T-cell (primary cell): ENCODE measurements around the gene ATCAY. TPM values are rescaled to one million over a fixed set of nuclear protein-coding genes. Genes with fewer than 3 reads are reported as not detected.
"Not testable (repeated sequence)": the region's sequence is repeated elsewhere in the genome, so short reads cannot be mapped to it uniquely, and the experiment has no call there.

ENCODE experiments used
- ATAC-seq, 4 experiments: fragments of 200-7000 bp in 3 of 4; fragments of 150-1000 bp in 1 of 4; cut with Tn5 transposase; replicated peaks in 1 of 4; 1 replicate in 3 of 4; 2 replicates in 1 of 4; pipeline ENCODE4 v1.10.0; 2021; ENCODE audit warnings: moderate library complexity in 3 of 4, mild to moderate bottlenecking in 2 of 4, moderate number of reproducible peaks in 1 of 4
- CTCF ChIA-PET, 2 donors: fragments of 300-600 bp; sonication (Branson Sonifier 250); formaldehyde crosslinking; loops; one replicate each; lab custom pipeline; 2022; ENCODE audit warnings: antibody characterized with exemption in 2 of 2; lab: Charles Lee
- POLR2A ChIA-PET, 2 donors: fragments of 300-600 bp; sonication (Branson Sonifier 250); formaldehyde crosslinking; loops; one replicate each; lab custom pipeline; 2022; ENCODE audit warnings: antibody characterized with exemption in 2 of 2; lab: Charles Lee
- DNase-seq, 35 experiments: peaks; one replicate each; pipeline versions ENCODE4 v3.0.0 to v3.0.0-alpha.2; 2013 to 2023
- H3K27ac ChIP-seq: one replicate; pipeline ENCODE4 v1.5.1; 2013; ENCODE audit warnings: low read length
- H3K27me3 ChIP-seq, 2 experiments: replicated peaks in 1 of 2; 1 replicate in 1 of 2; 2 replicates in 1 of 2; pipeline versions ENCODE4 v1.6.1 to v1.7.0; 2013; ENCODE audit warnings: low read length in 1 of 2, mixed read lengths in 1 of 2; ENCODE audit not compliant: control insufficient read depth in 2 of 2, insufficient read depth in 2 of 2; ENCODE audit errors: extremely low read depth in 1 of 2
- H3K36me3 ChIP-seq, 2 donors: 1 replicate in 1 of 2; 2 replicates in 1 of 2; pipeline versions ENCODE4 v1.6.1 to v1.7.0; 2013; ENCODE audit warnings: low read length in 1 of 2; ENCODE audit not compliant: control insufficient read depth in 2 of 2, insufficient read depth in 1 of 2; ENCODE audit errors: extremely low read depth in 1 of 2
- H3K4me1 ChIP-seq, 2 experiments: 1 replicate in 1 of 2; 2 replicates in 1 of 2; pipeline versions ENCODE4 v1.6.1 to v1.7.0; 2013; ENCODE audit warnings: low read length in 2 of 2, mixed read lengths in 1 of 2; ENCODE audit not compliant: insufficient read depth in 2 of 2, control insufficient read depth in 1 of 2; ENCODE audit errors: extremely low read depth in 1 of 2
- H3K4me3 ChIP-seq, 2 donors: 1 replicate in 1 of 2; 2 replicates in 1 of 2; pipeline versions ENCODE4 v1.5.1 to v1.7.0; 2013; ENCODE audit warnings: mild to moderate bottlenecking in 2 of 2, low read length in 1 of 2, moderate library complexity in 1 of 2; ENCODE audit not compliant: control insufficient read depth in 1 of 2; ENCODE audit errors: extremely low read depth in 1 of 2
- H3K9me3 ChIP-seq: 2 replicates; pipeline ENCODE4 v1.7.0; 2013
- H3K27ac Mint-ChIP-seq, 2 donors: one replicate each; pipeline ENCODE4 v1.8.0; 2020 to 2021; ENCODE audit warnings: mild to moderate bottlenecking in 2 of 2, mixed read lengths in 2 of 2
- H3K27me3 Mint-ChIP-seq, 2 donors: one replicate each; pipeline ENCODE4 v1.8.0; 2021 to 2022; ENCODE audit warnings: mixed read lengths in 2 of 2
- H3K36me3 Mint-ChIP-seq: one replicate; pipeline ENCODE4 v1.8.0; 2021; ENCODE audit warnings: mixed read lengths
- H3K4me1 Mint-ChIP-seq, 3 donors: one replicate each; pipeline ENCODE4 v1.8.0; 2020 to 2022; ENCODE audit warnings: mixed read lengths in 3 of 3, mild to moderate bottlenecking in 1 of 3
- H3K4me3 Mint-ChIP-seq, 3 donors: one replicate each; pipeline ENCODE4 v1.8.0; 2020 to 2022; ENCODE audit warnings: mild to moderate bottlenecking in 3 of 3, mixed read lengths in 3 of 3, moderate library complexity in 3 of 3
- H3K9me3 Mint-ChIP-seq, 3 donors: one replicate each; pipeline ENCODE4 v1.8.0; 2020 to 2022; ENCODE audit warnings: mixed read lengths in 3 of 3
- WGBS: methylation state at CpG from one replicate; pipeline ENCODE4 v1.1.5; 2013; ENCODE audit warnings: missing lambda C conversion rate; ENCODE audit not compliant: insufficient coverage; 5-methylcytosine and 5-hydroxymethylcytosine counted together
- total RNA-seq, 35 experiments: library from RNA in 6 of 35; stranded (reverse) in 6 of 35; fragments of 120-200 nt in 1 of 35; gene quantifications; one replicate each; pipeline versions ENCODE4 v1.2.1 to v1.2.4 and lab custom pipeline; 2013 to 2026

ATCAY gene
- total RNA-seq, 5 donors from 2014 or later (not counting 1 experiment from before 2014, with no cell fraction given), result 0.03 TPM; not detected in 4

DNA sequence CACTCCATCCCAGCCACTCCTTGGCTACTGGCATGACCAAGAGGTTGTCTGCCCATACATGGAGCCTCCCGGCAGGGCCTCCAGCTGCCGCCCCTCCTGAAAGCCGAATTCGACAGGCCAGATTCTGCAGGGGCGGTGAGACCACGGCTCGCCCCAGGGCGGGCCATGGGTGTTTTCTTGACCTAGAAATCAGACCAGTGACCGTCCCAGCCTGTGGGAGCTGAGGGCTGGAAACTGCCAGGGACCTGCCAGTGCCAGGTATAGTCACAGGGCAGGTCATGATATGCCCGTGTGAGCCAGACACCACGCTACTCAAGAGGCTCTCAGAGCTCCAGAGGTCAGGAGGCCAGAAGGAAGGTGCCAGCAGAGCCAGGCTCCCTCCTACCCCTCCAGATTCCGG is 73.6 kb downstream of the ATCAY start:
- CTCF ChIA-PET, result no interaction called here
- 95% methylated on average over 11 of the region's 12 CpGs for whole genome bisulfite sequencing
- ATAC-seq, result no peak
- no peak overlapping the region for H3K4me3 Mint-ChIP-seq
- no peaks in the 10 kb centered on the region for H3K9me3 Mint-ChIP-seq
- H3K36me3 Mint-ChIP-seq, result peaks cover 4% of the 10 kb centered on the region
- Histone ChIP-seq H3K9me3 (no peaks in the 10 kb centered on the region), H3K27me3 (peaks cover 0 to 28% of the 10 kb centered on the region in 2 experiments), H3K4me3 (no peak overlapping the region), H3K36me3 (peaks cover 7 to 15% of the 10 kb centered on the region in 2 donors), H3K27ac (no peak overlapping the region), H3K4me1 (peaks cover 2 to 20% of the 10 kb centered on the region in 2 experiments)
- H3K27ac Mint-ChIP-seq, result no peak overlapping the region
- DNase-seq, result no peak
- peaks cover 5 to 10% (median 9%) of the 10 kb centered on the region in 3 donors for H3K4me1 Mint-ChIP-seq
- peaks cover 0 to 9% of the 10 kb centered on the region in 2 donors for H3K27me3 Mint-ChIP-seq
- POLR2A ChIA-PET, result interaction anchor here in 1 of 2 donors (0.6 kb wide), 1 partner anchor 33 kb away, joined by 13 read pairs; no protein-coding TSS in a partner anchor

DNA sequence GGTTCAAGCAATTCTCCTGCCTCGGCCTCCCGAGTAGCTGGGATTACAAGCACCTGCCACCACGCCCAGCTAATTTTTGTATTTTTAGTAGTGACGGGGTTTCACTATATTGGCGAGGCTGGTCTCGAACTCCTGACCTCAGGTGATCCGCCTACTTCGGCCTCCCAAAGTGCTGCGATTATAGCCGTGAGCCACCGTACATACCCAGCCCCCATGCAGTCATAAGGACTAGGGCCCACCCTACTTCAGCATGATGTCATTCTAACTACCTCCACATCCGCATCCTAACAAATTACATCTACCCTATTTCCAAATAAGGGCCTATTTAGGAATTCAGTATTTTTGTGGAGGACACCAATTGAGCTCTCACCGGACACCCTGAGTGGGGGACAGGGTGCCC is 74.8 kb downstream of the ATCAY start:
- Histone ChIP-seq H3K27me3 (peaks cover 0 to 17% of the 10 kb centered on the region in 2 experiments), H3K4me1 (peaks cover 2 to 13% of the 10 kb centered on the region in 2 experiments), H3K36me3 (peaks cover 7 to 22% of the 10 kb centered on the region in 2 donors)
- POLR2A ChIA-PET, DNase-seq, H3K9me3 ChIP-seq, ATAC-seq, H3K36me3 Mint-ChIP-seq, H3K4me3 Mint-ChIP-seq, H3K27ac ChIP-seq, H3K27ac Mint-ChIP-seq, H3K9me3 Mint-ChIP-seq, H3K4me1 Mint-ChIP-seq, H3K27me3 Mint-ChIP-seq, H3K4me3 ChIP-seq: not testable (repeated sequence)
- CTCF ChIA-PET, result interaction anchor here in 1 of 2 donors (0.6 kb wide), 1 partner anchor 371 kb away, joined by 3 read pairs; no protein-coding TSS in a partner anchor
- 98% methylated on average over 10 of the region's 13 CpGs for WGBS

DNA sequence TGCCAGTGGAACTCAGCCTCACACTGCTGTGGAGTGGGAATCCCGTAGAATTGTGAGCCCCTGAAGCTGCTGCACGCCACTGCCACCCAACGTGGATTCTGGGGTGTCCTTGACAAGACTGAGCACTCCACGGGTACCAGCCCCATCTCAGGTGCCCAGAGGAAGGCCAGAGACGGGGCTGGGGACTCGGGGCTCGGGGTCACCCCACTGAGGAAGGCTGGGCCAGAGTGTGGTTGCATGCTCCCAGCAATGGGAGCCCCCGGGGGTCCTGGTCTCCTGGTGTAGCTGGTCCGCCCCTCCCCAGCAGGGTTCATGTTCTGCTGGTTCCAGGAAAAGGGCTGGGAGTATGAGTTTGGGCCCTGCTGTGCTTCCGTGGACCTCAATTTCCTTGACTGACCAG is 75.2 kb downstream of the ATCAY start:
- ATAC-seq, result no peak
- Mint-ChIP-seq H3K27ac (no peak overlapping the region), H3K4me3 (no peak overlapping the region), H3K36me3 (peaks cover 9% of the 10 kb centered on the region), H3K4me1 (peaks cover 5 to 10% (median 9%) of the 10 kb centered on the region in 3 donors), H3K27me3 (peaks cover 0 to 9% of the 10 kb centered on the region in 2 donors), H3K9me3 (no peaks in the 10 kb centered on the region)
- Histone ChIP-seq H3K27ac (no peak overlapping the region), H3K4me3 (no peak overlapping the region), H3K9me3 (no peaks in the 10 kb centered on the region), H3K36me3 (peaks cover 7 to 26% of the 10 kb centered on the region in 2 donors), H3K4me1 (peaks cover 2 to 9% of the 10 kb centered on the region in 2 experiments), H3K27me3 (peaks cover 0 to 13% of the 10 kb centered on the region in 2 experiments)
- WGBS, result 90% methylated on average over 10 of the region's 10 CpGs
- DNase-seq, result no peak
- ChIA-PET POLR2A (no interaction called here), CTCF (interaction anchor here (0.6 kb wide), 2 partner anchors 38 to 371 kb away, joined by 3 to 5 read pairs; no protein-coding TSS in a partner anchor)

DNA sequence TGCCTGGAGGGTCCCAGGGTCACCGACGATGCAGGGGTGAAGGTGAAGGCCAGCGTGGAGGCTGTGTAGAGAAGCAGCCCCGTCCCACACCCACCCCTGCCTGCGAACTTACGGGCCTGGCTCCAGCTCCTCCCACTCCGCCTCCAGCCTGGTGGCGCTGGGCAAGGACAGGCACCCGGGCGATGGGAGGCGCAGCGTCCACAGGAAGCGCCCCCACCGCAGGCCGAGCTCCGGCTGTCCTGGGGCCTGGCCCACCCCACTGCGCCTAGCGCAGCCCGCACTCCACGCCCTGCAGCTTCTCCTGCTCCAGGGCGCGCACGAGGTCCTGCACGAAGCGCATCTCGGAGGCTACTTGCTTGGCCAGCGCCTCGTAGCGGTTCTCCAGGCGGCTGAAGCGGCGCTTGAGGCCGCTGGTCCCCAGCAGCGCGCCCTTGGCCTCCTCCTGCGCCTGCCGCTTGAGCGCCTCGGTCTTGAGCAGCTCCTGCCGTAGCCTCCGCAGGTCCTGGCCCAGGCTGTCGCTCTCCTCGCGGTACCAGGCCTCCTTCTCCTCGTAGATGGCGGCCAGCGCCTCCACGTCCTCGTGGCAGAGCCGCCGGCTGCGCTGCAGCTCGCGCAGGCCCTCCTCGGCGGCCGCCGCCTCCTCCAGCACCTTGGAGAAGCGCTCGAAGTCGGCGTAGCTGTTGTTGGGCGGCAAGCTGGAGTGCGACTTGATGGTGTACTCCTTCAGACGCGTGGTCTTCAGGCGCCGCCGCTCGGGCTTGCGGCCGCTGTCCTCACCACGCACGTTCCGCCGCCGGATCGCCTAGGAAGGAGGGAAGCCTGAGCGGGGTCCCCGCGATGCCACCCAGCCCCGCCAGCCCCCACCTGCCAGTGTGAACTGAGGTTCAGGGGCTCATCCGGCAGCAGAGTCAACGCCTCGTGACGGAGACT is 78.6 kb downstream of the ATCAY start:
- Mint-ChIP-seq H3K27me3 (no peaks in the 10 kb centered on the region), H3K27ac (no peak overlapping the region), H3K9me3 (no peaks in the 10 kb centered on the region), H3K36me3 (peaks cover 17% of the 10 kb centered on the region), H3K4me3 (no peak overlapping the region), H3K4me1 (no peaks in the 10 kb centered on the region)
- ATAC-seq (no peak), DNase-seq (no peak)
- Histone ChIP-seq H3K27ac (no peak overlapping the region), H3K9me3 (no peaks in the 10 kb centered on the region), H3K27me3 (no peaks in the 10 kb centered on the region), H3K4me1 (no peaks in the 10 kb centered on the region), H3K36me3 (peaks cover 11 to 51% of the 10 kb centered on the region in 2 donors), H3K4me3 (no peak overlapping the region)
- CTCF ChIA-PET, result no interaction called here
- POLR2A ChIA-PET, result no interaction called here
- WGBS, result 98% methylated on average over 82 of the region's 86 CpGs

DNA sequence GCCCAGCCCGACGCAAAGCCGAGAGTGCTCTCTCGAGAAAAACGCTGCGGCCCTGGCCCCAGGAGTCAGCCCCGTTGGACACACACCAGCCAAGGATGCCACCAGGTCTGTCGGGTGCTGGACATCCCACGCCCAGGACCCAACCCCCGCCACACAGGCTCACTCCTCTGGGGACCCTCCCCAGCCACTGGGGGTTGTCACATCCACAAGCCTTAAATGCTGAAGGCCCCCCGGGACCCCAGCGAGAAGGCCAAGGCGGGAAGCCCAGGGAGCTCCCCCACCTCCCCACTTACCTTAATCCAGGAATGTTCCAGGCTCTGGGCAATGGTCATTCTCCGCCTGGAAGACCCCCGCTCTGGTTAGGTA is 79.3 kb downstream of the ATCAY start:
- Histone ChIP-seq H3K4me3 (no peak overlapping the region), H3K27me3 (no peaks in the 10 kb centered on the region), H3K9me3 (no peaks in the 10 kb centered on the region), H3K27ac (no peak overlapping the region), H3K36me3 (peaks cover 15 to 56% of the 10 kb centered on the region in 2 donors), H3K4me1 (no peaks in the 10 kb centered on the region)
- peaks cover 20% of the 10 kb centered on the region for H3K36me3 Mint-ChIP-seq
- no peak for DNase-seq
- CTCF ChIA-PET, result no interaction called here
- WGBS, result 94% methylated on average over 15 of the region's 15 CpGs
- H3K27me3 Mint-ChIP-seq, result no peaks in the 10 kb centered on the region
- POLR2A ChIA-PET, result no interaction called here
- no peak overlapping the region for H3K27ac Mint-ChIP-seq
- no peak for ATAC-seq
- H3K4me3 Mint-ChIP-seq, result no peak overlapping the region
- no peaks in the 10 kb centered on the region for H3K4me1 Mint-ChIP-seq
- no peaks in the 10 kb centered on the region for H3K9me3 Mint-ChIP-seq

DNA sequence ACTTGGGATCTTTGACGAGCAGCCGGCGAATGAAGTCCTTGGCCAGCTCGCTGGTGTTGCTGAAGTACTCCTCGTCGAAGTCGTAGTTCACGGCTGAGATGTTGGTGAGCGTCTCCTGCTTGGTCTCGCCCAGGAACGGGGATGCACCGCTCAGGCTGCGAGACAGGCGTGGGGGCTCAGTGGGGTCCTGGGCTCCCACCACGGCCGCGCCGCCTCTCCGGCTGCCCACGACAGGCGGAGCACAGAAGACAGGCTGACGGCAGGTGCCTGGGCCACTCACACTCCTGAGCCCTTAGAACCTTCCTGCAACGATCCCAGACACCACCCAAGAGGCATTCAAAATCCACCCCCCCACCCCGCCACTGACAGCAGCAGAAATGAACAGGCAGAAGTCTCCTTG is 80.5 kb downstream of the ATCAY start:
- POLR2A ChIA-PET, result no interaction called here
- peaks cover 23% of the 10 kb centered on the region for H3K36me3 Mint-ChIP-seq
- peaks cover 19 to 62% of the 10 kb centered on the region in 2 donors for H3K36me3 ChIP-seq

More for the DNA sequence above, 80.5 kb downstream of the ATCAY start:
- Mint-ChIP-seq H3K4me3 (no peak overlapping the region), H3K27ac (no peak overlapping the region), H3K9me3 (no peaks in the 10 kb centered on the region), H3K4me1 (peaks cover 0 to 1% (median 0%) of the 10 kb centered on the region in 3 donors), H3K27me3 (no peaks in the 10 kb centered on the region)
- Histone ChIP-seq H3K9me3 (no peaks in the 10 kb centered on the region), H3K4me3 (no peak overlapping the region), H3K27me3 (no peaks in the 10 kb centered on the region), H3K27ac (no peak overlapping the region), H3K4me1 (no peaks in the 10 kb centered on the region)
- DNase-seq (no peak), ATAC-seq (no peak)
- WGBS, result 97% methylated on average over 23 of the region's 24 CpGs
- CTCF ChIA-PET, result no interaction called here
